HepG2 (cell line): ENCODE results near the gene CA6. TPM values are rescaled to one million over a fixed set of nuclear protein-coding genes. Genes with fewer than 3 reads are reported as not detected.

ENCODE experiments used
- ATAC-seq: fragments of 200-7000 bp; cut with Tn5 transposase; 3 replicates; pipeline ENCODE4 v1.9.1; 2020; ENCODE audit warnings: mild to moderate bottlenecking, moderate library complexity
- BruUV-seq: library from RNA; stranded (reverse); fragments of 400-500 nt; replicated peaks from 2 replicates; lab custom pipeline; 2021; lab: Mats Ljungman, UMichigan
- CTCF ChIA-PET: fragments of 300-600 bp; formaldehyde crosslinking; extraction: SDS; loops from one replicate; lab custom pipeline; 2021; ENCODE audit warnings: low total read pairs, inconsistent platforms, low intra/inter-chr PET ratio; lab: Yijun Ruan, JAX
- POLR2A ChIA-PET: fragments of 350-600 bp; sonication (Branson Sonifier 250); formaldehyde crosslinking; loops from one replicate; lab custom pipeline; 2020; ENCODE audit warnings: antibody characterized with exemption, inconsistent platforms; lab: Yijun Ruan, JAX
- DNase-seq: peaks from one replicate; pipeline ENCODE4 v3.0.0-alpha.2; 2015; ENCODE audit warnings: low spot score
- FAIRE-seq: peaks from 3 replicates; lab custom pipeline; 2011; peaks lifted over from hg19 to GRCh38; lab: Jason Lieb, UNC
- H2AFZ ChIP-seq: one replicate; pipeline ENCODE4 v1.6.1; 2011; ENCODE audit warnings: low read length, inconsistent platforms
- H3K27ac ChIP-seq: fragments of 300-600 bp; 3 replicates; pipeline ENCODE4 v1.8.0; 2011; ENCODE audit warnings: mixed run types, mild to moderate bottlenecking, mixed read lengths, low read length, inconsistent platforms; ENCODE audit not compliant: insufficient read depth; ENCODE audit errors: extremely low read length
- H3K27me3 ChIP-seq, 2 experiments: fragments of 200-600 bp in 1 of 2; 2 replicates in 1 of 2; 3 replicates in 1 of 2; pipeline versions ENCODE4 v1.6.0 to v1.8.0; 2011; ENCODE audit warnings: low read length in 2 of 2, mild to moderate bottlenecking in 2 of 2, moderate library complexity in 2 of 2, inconsistent platforms in 1 of 2; ENCODE audit not compliant: insufficient read depth in 2 of 2, control insufficient read depth in 1 of 2
- H3K36me3 ChIP-seq, 2 experiments: fragments of 200-600 bp in 1 of 2; replicated peaks in 1 of 2; 2 replicates in 1 of 2; 3 replicates in 1 of 2; pipeline versions ENCODE4 v1.5.1 to v1.8.0; 2011; ENCODE audit warnings: low read length in 2 of 2, inconsistent platforms in 1 of 2; ENCODE audit not compliant: insufficient read depth in 2 of 2, control insufficient read depth in 1 of 2
- H3K4me1 ChIP-seq: 2 replicates; pipeline ENCODE4 v1.5.1; 2012; ENCODE audit warnings: low read length, inconsistent platforms; ENCODE audit not compliant: insufficient read depth
- H3K4me2 ChIP-seq: 2 replicates; pipeline ENCODE4 v1.6.0; 2011; ENCODE audit warnings: low read depth, low read length, inconsistent platforms
- H3K4me3 ChIP-seq, 3 experiments: fragments of 200-600 bp in 1 of 3; sonication (generic), shearing (Covaris generic) in 1 of 3; replicated peaks in 1 of 3; 2 replicates each; pipeline ENCODE4 v1.5.1; 2011 to 2016; ENCODE audit warnings: low read length in 3 of 3, inconsistent platforms in 2 of 3, low read depth in 2 of 3, mild to moderate bottlenecking in 2 of 3, control low read depth in 1 of 3, mixed read lengths in 1 of 3; ENCODE audit not compliant: insufficient read depth in 1 of 3
- H3K79me2 ChIP-seq: one replicate; pipeline ENCODE4 v1.6.1; 2011; ENCODE audit warnings: low read length, inconsistent platforms; ENCODE audit not compliant: insufficient read depth
- H3K9ac ChIP-seq: 2 replicates; pipeline ENCODE4 v1.6.0; 2011; ENCODE audit warnings: mild to moderate bottlenecking, low read depth, low read length, inconsistent platforms; ENCODE audit not compliant: insufficient read depth
- H3K9me3 ChIP-seq: 2 replicates; pipeline ENCODE4 v1.5.1; 2012; ENCODE audit warnings: mild to moderate bottlenecking, low read length
- H4K20me1 ChIP-seq: 2 replicates; pipeline ENCODE4 v1.6.0; 2011; ENCODE audit warnings: inconsistent platforms, mild to moderate bottlenecking, low read length, moderate library complexity; ENCODE audit not compliant: insufficient read depth
- CEBPB ChIP-seq: IDR thresholded peaks from 2 replicates; pipeline ENCODE4 v1.6.1; 2011; ENCODE audit warnings: low read depth, low read length, improper control_type of control experiment, borderline replicate concordance
- IRF2 ChIP-seq: IDR thresholded peaks from 2 replicates; pipeline ENCODE4 v1.6.1; 2018; ENCODE audit warnings: missing genetic modification reagents, missing compliant biosample characterization
- JUNB ChIP-seq: sonication (generic); formaldehyde crosslinking; IDR thresholded peaks from 2 replicates; pipeline ENCODE4 v1.8.0; 2022; ENCODE audit warnings: missing genetic modification reagents, mild to moderate bottlenecking, borderline replicate concordance
- KAT7 ChIP-seq: IDR thresholded peaks from 2 replicates; pipeline ENCODE4 v1.6.1; 2018; ENCODE audit warnings: borderline replicate concordance, missing compliant biosample characterization
- SMAD3 ChIP-seq: sonication (generic); formaldehyde crosslinking; IDR thresholded peaks from 2 replicates; pipeline ENCODE4 v1.4.0; 2020; ENCODE audit warnings: missing genetic modification reagents
- ZNF101 ChIP-seq: sonication (generic); formaldehyde crosslinking; IDR thresholded peaks from 2 replicates; pipeline ENCODE4 v1.4.0; 2020; ENCODE audit warnings: mild to moderate bottlenecking, low read depth, missing genetic modification reagents, borderline replicate concordance
- ZNF317 ChIP-seq: sonication (generic); formaldehyde crosslinking; IDR thresholded peaks from 2 replicates; pipeline ENCODE4 v1.5.0; 2020; ENCODE audit warnings: mild to moderate bottlenecking, missing genetic modification reagents
- whole genome bisulfite sequencing: methylation state at CpG from one replicate; pipeline ENCODE4 v1.1.6; 2017; ENCODE audit warnings: low lambda C conversion rate; 5-methylcytosine and 5-hydroxymethylcytosine counted together
- in situ Hi-C: cut with HindIII; loops from 2 replicates; pipeline ENCODE4 v1.10.0; 2017; ENCODE audit warnings: low pct_unique_long_range_greater_than_20kb; ENCODE audit not compliant: extremely low pct_ligation_motif_present
- intact Hi-C: fragments of 100-400 bp; cut with micrococcal nuclease; formaldehyde crosslinking; loops from one replicate; pipeline ENCODE4 v1.10.0; 2022; ENCODE audit not compliant: unreplicated experiment
- polyA plus RNA-seq, 8 experiments: library from polyadenylated mRNA; depleted of rRNA in 3 of 8; stranded (reverse) in 7 of 8; unstranded in 1 of 8; fragments of >200 nt; fragmentation: Illumina TruSeq in 4 of 8; extraction: Trizol in 4 of 8; gene quantifications; 2 replicates each; pipeline versions ENCODE4 v1.2.1 to v1.2.3, GENCODE V29; 2011 to 2016; ENCODE audit warnings: low read depth in 4 of 8, missing spikeins in 1 of 8, mixed read lengths in 1 of 8; ENCODE audit not compliant: insufficient read depth in 1 of 8
- total RNA-seq, 5 experiments: library from RNA; depleted of rRNA; stranded (reverse); fragments of >200 nt; fragmentation: Illumina TruSeq; extraction: Trizol; gene quantifications; 2 replicates each; pipeline ENCODE4 v1.2.3, GENCODE V29; 2016; ENCODE audit warnings: low read depth in 1 of 5
- TF ChIP-seq, protein P1 (sequence below): sonication (generic); formaldehyde crosslinking; IDR thresholded peaks from 2 replicates; pipeline ENCODE4 v1.8.1; 2023; ENCODE audit warnings: mild to moderate bottlenecking, moderate library complexity, missing genetic modification reagents

Gene CA6
- total and polyA plus RNA-seq, 2 of the 13 experiments (the other 11 are each of a cell fraction or from before 2014, with no cell fraction given), result not detected

DNA sequence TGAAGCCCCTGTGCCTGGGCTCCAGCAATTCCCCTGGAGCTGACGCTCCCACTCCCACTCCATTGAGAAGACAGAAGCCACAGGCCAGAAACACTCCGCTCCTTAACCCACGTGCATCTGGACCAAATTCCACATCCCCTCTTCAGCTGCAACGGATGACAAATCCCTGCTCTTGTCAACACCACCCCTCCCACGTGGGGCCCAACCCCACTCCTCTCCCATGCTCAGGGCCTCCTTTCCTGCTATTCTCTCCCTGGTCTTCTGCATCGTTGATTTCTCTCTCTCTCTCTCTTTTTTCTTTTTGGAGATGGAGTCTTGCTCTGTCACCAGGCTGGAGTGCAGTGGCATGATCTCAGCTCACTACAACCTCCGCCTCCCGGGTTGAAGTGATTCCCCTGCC lies 18.3 kb downstream of the CA6 start:
- no peak for DNase-seq
- 27% methylated on average over 8 of the region's 8 CpGs for WGBS
- no peak overlapping the region for H3K4me2 ChIP-seq
- no peaks in the 10 kb centered on the region; a peak in 2 of 5 replicates for H3K27me3 ChIP-seq
- H3K9me3 ChIP-seq, result no peaks in the 10 kb centered on the region
- H2AFZ ChIP-seq, result no peak overlapping the region
- no peak overlapping the region for H3K27ac ChIP-seq
- no peaks in the 10 kb centered on the region for H3K79me2 ChIP-seq
- TF ChIP-seq JUNB (CRISPR knock-in tag) (no peak), ZNF317 (CRISPR knock-in tag) (no peak), IRF2 (no peak), KAT7 (CRISPR knock-in tag) (no peak)
- TF ChIP-seq, protein P1, sequence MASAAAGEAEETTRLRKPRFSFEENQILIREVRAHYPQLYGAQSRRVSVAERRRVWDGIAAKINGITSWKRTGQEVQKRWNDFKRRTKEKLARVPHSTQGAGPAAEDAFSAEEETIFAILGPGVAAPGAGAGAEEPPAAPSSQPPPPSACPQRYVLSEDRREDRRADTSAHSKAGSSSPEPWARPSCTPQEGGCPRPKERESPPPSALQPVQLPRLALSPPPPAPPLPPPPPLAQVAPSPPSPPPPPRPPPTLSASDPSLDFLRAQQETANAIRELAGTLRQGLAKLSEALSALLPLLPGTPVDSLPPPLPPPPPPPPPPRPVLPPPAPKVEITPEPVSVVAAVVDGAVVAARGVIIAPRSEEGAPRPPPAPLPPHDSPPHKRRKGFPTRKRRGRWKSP (CRISPR knock-in tag), result no peak
- no peaks in the 10 kb centered on the region for H4K20me1 ChIP-seq
- in situ Hi-C loops, result no loop called here
- ATAC-seq, result no peak
- H3K9ac ChIP-seq, result no peak overlapping the region
- intact Hi-C loops, result loop anchor here (1.0 kb wide), 1 partner anchor 24 kb away; no protein-coding TSS in a partner anchor
- BruUV-seq, result no TSS peak
- H3K4me3 ChIP-seq, result no peak overlapping the region
- no peaks in the 10 kb centered on the region for H3K36me3 ChIP-seq
- peaks cover 22% of the 10 kb centered on the region for H3K4me1 ChIP-seq
- CTCF ChIA-PET, result no interaction called here
- no peak for FAIRE-seq
- POLR2A ChIA-PET, result interaction anchor here (1.3 kb wide), 1 partner anchor 23 kb away, joined by 3 read pairs; no protein-coding TSS in a partner anchor

GRCh38 chr1:8965121-8965820 lies 19.6 kb downstream of the CA6 start:
- no peak overlapping the region for H3K27ac ChIP-seq
- intact Hi-C loops, result no loop called here
- ChIA-PET POLR2A (no interaction called here), CTCF (no interaction called here)
- no peak overlapping the region for H3K4me3 ChIP-seq
- FAIRE-seq, result no peak
- no peaks in the 10 kb centered on the region for H3K79me2 ChIP-seq
- no peak for ATAC-seq
- no peak for DNase-seq
- in situ Hi-C loops, result no loop called here
- H3K4me1 ChIP-seq, result peaks cover 22% of the 10 kb centered on the region
- no peak overlapping the region for H3K9ac ChIP-seq
- WGBS, result 72% methylated on average over 16 of the region's 16 CpGs
- no peaks in the 10 kb centered on the region for H4K20me1 ChIP-seq
- TF ChIP-seq CEBPB (peak; percentile 3; the same call in 1 of the 2 replicates), ZNF101 (CRISPR knock-in tag) (no peak), SMAD3 (CRISPR knock-in tag) (no peak)
- no peaks in the 10 kb centered on the region for H3K36me3 ChIP-seq
- peaks cover 0 to 2% of the 10 kb centered on the region in 2 experiments; a peak in 2 of 5 replicates for H3K27me3 ChIP-seq
- no peak overlapping the region for H3K4me2 ChIP-seq
- BruUV-seq, result no TSS peak
- H2AFZ ChIP-seq, result no peak overlapping the region
- H3K9me3 ChIP-seq, result no peaks in the 10 kb centered on the region
